SH-SY5Y (cell line): ENCODE data around the gene ILKAP.

Source experiments
- GATA2 ChIP-seq: IDR thresholded peaks from 2 replicates; pipeline ENCODE4 v1.6.1; 2011; ENCODE audit warnings: mild to moderate bottlenecking, low read depth, low read length
- GATA3 ChIP-seq: IDR thresholded peaks from 2 replicates; pipeline ENCODE4 v1.6.1; 2011; ENCODE audit warnings: low read depth, mild to moderate bottlenecking, low read length, moderate library complexity

DNA sequence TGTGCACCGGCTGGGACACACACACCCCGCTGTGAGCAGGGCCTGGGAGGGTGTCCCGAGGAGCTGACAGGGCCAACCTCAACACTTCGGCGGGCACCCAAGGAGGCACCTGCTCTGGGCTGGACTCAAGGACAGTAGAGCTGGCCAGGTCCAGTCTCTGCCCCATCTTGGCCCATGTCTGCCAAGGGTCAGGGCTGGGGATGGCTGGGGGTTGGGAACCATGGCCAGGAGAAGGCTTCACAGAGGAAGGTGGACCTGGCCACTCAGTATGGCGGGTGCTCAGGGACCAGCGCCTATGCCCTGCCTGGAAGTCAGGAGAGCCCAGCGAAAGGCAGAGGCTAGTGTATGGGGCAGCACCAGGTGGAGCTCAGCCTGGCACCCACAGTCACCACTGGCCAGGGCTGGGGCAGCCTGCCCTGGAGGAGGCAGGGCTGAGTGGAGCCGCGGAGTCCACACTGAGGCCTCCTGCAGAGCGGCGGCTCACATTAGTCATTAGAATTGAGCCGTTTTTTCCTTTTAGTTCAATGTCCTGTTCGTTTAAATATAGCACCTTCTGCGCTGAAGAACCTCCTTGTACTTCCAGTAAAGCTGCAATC lies 40.6 kb downstream of the ILKAP start:
- no peak for TF ChIP-seq GATA2
- TF ChIP-seq GATA3, result no peak
